Measurements from ENCODE around the gene B4GALT1. TPM values are rescaled to one million over a fixed set of nuclear protein-coding genes. Genes with fewer than 3 reads are reported as not detected.
A peak's percentile ranks its signal among the peaks of the same experiment; 100 is the strongest.

The B4GALT1 gene
- total and polyA plus RNA-seq, 2 donors (not counting 1 experiment from before 2014, with no cell fraction given) = 24.1 to 64.8 TPM

GRCh38 chr9:33125871-33126823 is 41.0 kb downstream of the B4GALT1 start:
- no peak overlapping the region for H3K27ac ChIP-seq (ENCODE audit: insufficient read depth, low read length)
- no peaks in the 10 kb centered on the region for H3K9me3 ChIP-seq (ENCODE audit: control insufficient read depth, insufficient read depth, low read depth, low read length)
- no peak overlapping the region for H3K9ac ChIP-seq (ENCODE audit: insufficient read depth, low read length)
- no peaks in the 10 kb centered on the region for H3K27me3 ChIP-seq (ENCODE audit: control insufficient read depth, insufficient read depth, low read length)
- peaks cover 8% of the 10 kb centered on the region for H3K36me3 ChIP-seq (ENCODE audit: control insufficient read depth, insufficient read depth, low read length)
- no peak overlapping the region for H2AFZ ChIP-seq (ENCODE audit: low read length)
- H4K20me1 ChIP-seq (ENCODE audit: control insufficient read depth, extremely low read depth, insufficient read depth, low read length) = no peaks in the 10 kb centered on the region
- no peak overlapping the region for H3K4me3 ChIP-seq (replicated peaks in 1 of 4; ENCODE audit: control extremely low read depth in 1 of 4, insufficient read depth in 1 of 4, low read depth in 3 of 4, low read length in 4 of 4)
- H3K4me2 ChIP-seq (ENCODE audit: extremely low read depth, insufficient read depth, low read length) = no peak overlapping the region
- DNase-seq (ENCODE audit: low read depth in 2 of 2) = peak; percentile 33 to 54
- H3K79me2 ChIP-seq (ENCODE audit: control insufficient read depth, insufficient read depth, low read length) = peaks cover 7% of the 10 kb centered on the region
- H3K4me1 ChIP-seq (ENCODE audit: control insufficient read depth, extremely low read depth, insufficient read depth, low read length) = peaks cover 4% of the 10 kb centered on the region
- TF ChIP-seq CTCF (conservative IDR thresholded peaks at IDR 0.05 in 1 of 2, IDR thresholded peaks at IDR 0.05 in 1 of 2; ENCODE audit: low read depth in 1 of 2, low read length in 2 of 2) = no peak
- TF ChIP-seq EZH2 (IDR thresholded peaks at IDR 0.05; ENCODE audit: low read length, missing control alignments) = no peak

- H3K4me3 ChIP-seq (replicated peaks in 1 of 4; ENCODE audit: control extremely low read depth in 1 of 4, insufficient read depth in 1 of 4, low read depth in 3 of 4, low read length in 4 of 4) = no peak overlapping the region
- H3K27ac ChIP-seq (ENCODE audit: insufficient read depth, low read length) = no peak overlapping the region
- no peak for DNase-seq (ENCODE audit: low read depth in 2 of 2)
- H3K79me2 ChIP-seq (ENCODE audit: control insufficient read depth, insufficient read depth, low read length) = peaks cover 4% of the 10 kb centered on the region
- H4K20me1 ChIP-seq (ENCODE audit: control insufficient read depth, extremely low read depth, insufficient read depth, low read length) = no peaks in the 10 kb centered on the region
- no peak for TF ChIP-seq EZH2 (IDR thresholded peaks at IDR 0.05; ENCODE audit: low read length, missing control alignments)
- no peak overlapping the region for H2AFZ ChIP-seq (ENCODE audit: low read length)
- peaks cover 4% of the 10 kb centered on the region for H3K4me1 ChIP-seq (ENCODE audit: control insufficient read depth, extremely low read depth, insufficient read depth, low read length)
- peaks cover 8% of the 10 kb centered on the region for H3K36me3 ChIP-seq (ENCODE audit: control insufficient read depth, insufficient read depth, low read length)
- no peak overlapping the region for H3K9ac ChIP-seq (ENCODE audit: insufficient read depth, low read length)
- H3K9me3 ChIP-seq (ENCODE audit: control insufficient read depth, insufficient read depth, low read depth, low read length) = no peaks in the 10 kb centered on the region
- no peak overlapping the region for H3K4me2 ChIP-seq (ENCODE audit: extremely low read depth, insufficient read depth, low read length)
- no peaks in the 10 kb centered on the region for H3K27me3 ChIP-seq (ENCODE audit: control insufficient read depth, insufficient read depth, low read length)
Measured at GRCh38 chr9:33125461-33125860, 41.7 kb downstream of the B4GALT1 start.

- peaks cover 4% of the 10 kb centered on the region for H3K4me1 ChIP-seq (ENCODE audit: control insufficient read depth, extremely low read depth, insufficient read depth, low read length)
- H3K4me2 ChIP-seq (ENCODE audit: extremely low read depth, insufficient read depth, low read length) = no peak overlapping the region
- H3K27me3 ChIP-seq (ENCODE audit: control insufficient read depth, insufficient read depth, low read length) = no peaks in the 10 kb centered on the region
- no peak overlapping the region for H3K27ac ChIP-seq (ENCODE audit: insufficient read depth, low read length)
- H3K9me3 ChIP-seq (ENCODE audit: control insufficient read depth, insufficient read depth, low read depth, low read length) = no peaks in the 10 kb centered on the region
- no peak overlapping the region for H3K9ac ChIP-seq (ENCODE audit: insufficient read depth, low read length)
- no peak for TF ChIP-seq CTCF (conservative IDR thresholded peaks at IDR 0.05 in 1 of 2, IDR thresholded peaks at IDR 0.05 in 1 of 2; ENCODE audit: low read depth in 1 of 2, low read length in 2 of 2)
- no peak for TF ChIP-seq EZH2 (IDR thresholded peaks at IDR 0.05; ENCODE audit: low read length, missing control alignments)
- H3K36me3 ChIP-seq (ENCODE audit: control insufficient read depth, insufficient read depth, low read length) = peaks cover 7% of the 10 kb centered on the region
- H3K4me3 ChIP-seq (replicated peaks in 1 of 4; ENCODE audit: control extremely low read depth in 1 of 4, insufficient read depth in 1 of 4, low read depth in 3 of 4, low read length in 4 of 4) = no peak overlapping the region
- DNase-seq (ENCODE audit: low read depth in 2 of 2) = no peak
- H2AFZ ChIP-seq (ENCODE audit: low read length) = no peak overlapping the region
- H3K79me2 ChIP-seq (ENCODE audit: control insufficient read depth, insufficient read depth, low read length) = peaks cover 4% of the 10 kb centered on the region
- no peaks in the 10 kb centered on the region for H4K20me1 ChIP-seq (ENCODE audit: control insufficient read depth, extremely low read depth, insufficient read depth, low read length)
Measured at GRCh38 chr9:33124751-33125381, 42.3 kb downstream of the B4GALT1 start.
